ENCODE measurements around the gene CCDC57. TPM values are rescaled to one million over a fixed set of nuclear protein-coding genes. Genes with fewer than 3 reads are reported as not detected.

CCDC57 gene
- total RNA-seq, 1 donor from 2014 or later = 92.1 TPM

DNA sequence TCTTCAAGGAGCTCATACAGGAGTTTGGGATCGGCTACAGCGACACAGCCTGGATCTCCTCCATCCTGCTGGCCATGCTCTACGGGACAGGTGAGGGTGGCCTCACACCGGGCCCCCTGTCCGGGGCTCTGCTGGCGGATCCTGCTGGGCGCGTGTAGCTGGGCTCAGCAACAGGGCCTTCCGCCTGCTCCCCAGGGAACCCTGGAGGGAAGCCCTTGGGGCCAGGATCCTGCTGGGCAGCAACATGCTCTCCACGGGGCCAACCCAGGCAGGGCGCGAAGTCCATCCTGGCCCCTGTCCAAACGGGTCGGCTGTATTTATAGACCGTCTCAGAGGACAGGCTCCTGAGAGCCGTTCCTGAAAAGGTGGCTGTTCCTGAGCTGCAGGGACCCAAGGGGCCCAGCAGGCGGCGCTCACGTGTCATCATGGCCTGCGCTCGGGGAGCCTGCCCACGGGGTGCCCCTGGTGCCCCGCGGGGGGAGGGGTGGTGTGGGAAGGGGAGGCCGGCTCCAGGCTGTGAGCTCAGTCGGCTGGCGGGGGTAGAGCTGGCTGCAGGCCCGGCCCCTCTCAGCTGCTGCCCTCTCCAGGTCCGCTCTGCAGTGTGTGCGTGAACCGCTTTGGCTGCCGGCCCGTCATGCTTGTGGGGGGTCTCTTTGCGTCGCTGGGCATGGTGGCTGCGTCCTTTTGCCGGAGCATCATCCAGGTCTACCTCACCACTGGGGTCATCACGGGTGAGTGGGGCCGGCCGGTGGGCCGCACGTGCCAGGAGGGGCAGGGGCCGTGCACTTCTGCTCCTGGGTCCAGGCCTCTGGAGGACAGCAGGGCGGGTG is 23.7 kb upstream of the CCDC57 start:
- Mint-ChIP-seq H3K9me3 (no peaks in the 10 kb centered on the region), H3K4me3 (no peak overlapping the region), H3K4me1 (peaks cover 17% of the 10 kb centered on the region), H3K27ac (no peak overlapping the region), H3K36me3 (peaks cover 6% of the 10 kb centered on the region), H3K27me3 (ENCODE audit: low read depth) (no peaks in the 10 kb centered on the region)
- DNase-seq (ENCODE audit: low spot score in 2 of 2, unreplicated experiment in 2 of 2) = no peak
- TF ChIP-seq, protein P1, sequence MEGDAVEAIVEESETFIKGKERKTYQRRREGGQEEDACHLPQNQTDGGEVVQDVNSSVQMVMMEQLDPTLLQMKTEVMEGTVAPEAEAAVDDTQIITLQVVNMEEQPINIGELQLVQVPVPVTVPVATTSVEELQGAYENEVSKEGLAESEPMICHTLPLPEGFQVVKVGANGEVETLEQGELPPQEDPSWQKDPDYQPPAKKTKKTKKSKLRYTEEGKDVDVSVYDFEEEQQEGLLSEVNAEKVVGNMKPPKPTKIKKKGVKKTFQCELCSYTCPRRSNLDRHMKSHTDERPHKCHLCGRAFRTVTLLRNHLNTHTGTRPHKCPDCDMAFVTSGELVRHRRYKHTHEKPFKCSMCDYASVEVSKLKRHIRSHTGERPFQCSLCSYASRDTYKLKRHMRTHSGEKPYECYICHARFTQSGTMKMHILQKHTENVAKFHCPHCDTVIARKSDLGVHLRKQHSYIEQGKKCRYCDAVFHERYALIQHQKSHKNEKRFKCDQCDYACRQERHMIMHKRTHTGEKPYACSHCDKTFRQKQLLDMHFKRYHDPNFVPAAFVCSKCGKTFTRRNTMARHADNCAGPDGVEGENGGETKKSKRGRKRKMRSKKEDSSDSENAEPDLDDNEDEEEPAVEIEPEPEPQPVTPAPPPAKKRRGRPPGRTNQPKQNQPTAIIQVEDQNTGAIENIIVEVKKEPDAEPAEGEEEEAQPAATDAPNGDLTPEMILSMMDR (IDR thresholded peaks at IDR 0.05; ENCODE audit: unreplicated experiment) = peak; percentile 88

DNA sequence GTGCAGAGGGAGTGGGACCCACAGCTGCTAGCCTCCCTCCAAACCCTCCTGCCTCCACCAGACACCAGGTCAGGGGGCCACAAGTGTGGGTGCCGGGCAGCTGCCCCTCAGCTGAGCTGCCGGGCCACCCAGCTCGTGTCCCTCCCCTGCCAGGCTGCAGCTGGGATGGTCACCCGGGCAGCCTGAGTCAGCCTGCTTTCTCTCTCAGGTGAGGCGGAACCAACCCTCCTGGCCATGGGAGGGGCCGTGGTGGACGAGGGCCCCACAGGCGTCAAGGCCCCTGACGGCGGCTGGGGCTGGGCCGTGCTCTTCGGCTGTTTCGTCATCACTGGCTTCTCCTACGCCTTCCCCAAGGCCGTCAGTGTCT is 23.1 kb upstream of the CCDC57 start:
- Mint-ChIP-seq H3K4me3 (no peak overlapping the region), H3K27ac (no peak overlapping the region), H3K9me3 (no peaks in the 10 kb centered on the region), H3K4me1 (peaks cover 16% of the 10 kb centered on the region), H3K27me3 (ENCODE audit: low read depth) (no peaks in the 10 kb centered on the region), H3K36me3 (peaks cover 6% of the 10 kb centered on the region)
- DNase-seq (ENCODE audit: low spot score in 2 of 2, unreplicated experiment in 2 of 2) = no peak
- TF ChIP-seq, protein P1 (IDR thresholded peaks at IDR 0.05; ENCODE audit: unreplicated experiment) = no peak

DNA sequence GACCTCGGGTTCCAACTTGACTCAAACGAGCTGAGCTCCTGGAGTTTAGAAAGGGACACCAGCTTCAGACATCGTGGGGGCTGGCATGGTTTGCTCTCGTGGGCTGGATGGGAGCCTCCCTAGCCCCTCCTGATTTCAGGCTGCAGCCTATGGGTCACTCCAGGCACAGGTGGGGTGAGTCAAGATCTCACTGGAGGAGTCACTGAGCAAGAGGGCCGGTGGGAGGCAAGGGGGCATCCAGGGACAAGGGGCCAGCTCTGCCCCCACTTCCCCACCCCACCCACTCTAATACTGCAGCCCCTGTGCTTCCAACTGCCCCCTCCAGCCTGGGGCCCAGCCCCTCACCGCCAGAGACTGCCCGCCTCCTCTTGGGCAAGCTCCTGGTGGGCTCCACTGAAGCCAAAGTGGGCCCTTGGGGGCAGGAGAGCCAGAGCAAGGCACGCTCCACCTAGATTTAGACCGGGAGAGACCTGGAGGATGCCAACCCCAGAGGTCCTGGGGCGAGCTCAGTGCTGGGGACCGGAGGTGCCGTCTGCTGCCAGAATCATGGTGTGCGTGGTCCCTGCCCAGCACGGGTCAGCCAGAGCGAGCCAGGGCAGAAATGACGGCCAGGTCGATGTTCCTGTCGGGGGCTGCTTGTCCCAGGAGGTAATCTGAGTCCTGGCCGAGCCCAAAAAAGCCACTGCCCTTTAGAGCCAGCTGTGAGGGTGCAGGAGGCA is 22.6 kb upstream of the CCDC57 start:
- TF ChIP-seq, protein P1 (IDR thresholded peaks at IDR 0.05; ENCODE audit: unreplicated experiment) = no peak
- H3K27me3 Mint-ChIP-seq (ENCODE audit: low read depth) = peaks cover under 1% of the 10 kb centered on the region
- H3K9me3 Mint-ChIP-seq = no peaks in the 10 kb centered on the region
- peaks cover 15% of the 10 kb centered on the region for H3K4me1 Mint-ChIP-seq
- no peak for DNase-seq (ENCODE audit: low spot score in 2 of 2, unreplicated experiment in 2 of 2)
- peaks cover 6% of the 10 kb centered on the region for H3K36me3 Mint-ChIP-seq
- no peak overlapping the region for H3K27ac Mint-ChIP-seq
- H3K4me3 Mint-ChIP-seq = peak overlapping the region; percentile 13

DNA sequence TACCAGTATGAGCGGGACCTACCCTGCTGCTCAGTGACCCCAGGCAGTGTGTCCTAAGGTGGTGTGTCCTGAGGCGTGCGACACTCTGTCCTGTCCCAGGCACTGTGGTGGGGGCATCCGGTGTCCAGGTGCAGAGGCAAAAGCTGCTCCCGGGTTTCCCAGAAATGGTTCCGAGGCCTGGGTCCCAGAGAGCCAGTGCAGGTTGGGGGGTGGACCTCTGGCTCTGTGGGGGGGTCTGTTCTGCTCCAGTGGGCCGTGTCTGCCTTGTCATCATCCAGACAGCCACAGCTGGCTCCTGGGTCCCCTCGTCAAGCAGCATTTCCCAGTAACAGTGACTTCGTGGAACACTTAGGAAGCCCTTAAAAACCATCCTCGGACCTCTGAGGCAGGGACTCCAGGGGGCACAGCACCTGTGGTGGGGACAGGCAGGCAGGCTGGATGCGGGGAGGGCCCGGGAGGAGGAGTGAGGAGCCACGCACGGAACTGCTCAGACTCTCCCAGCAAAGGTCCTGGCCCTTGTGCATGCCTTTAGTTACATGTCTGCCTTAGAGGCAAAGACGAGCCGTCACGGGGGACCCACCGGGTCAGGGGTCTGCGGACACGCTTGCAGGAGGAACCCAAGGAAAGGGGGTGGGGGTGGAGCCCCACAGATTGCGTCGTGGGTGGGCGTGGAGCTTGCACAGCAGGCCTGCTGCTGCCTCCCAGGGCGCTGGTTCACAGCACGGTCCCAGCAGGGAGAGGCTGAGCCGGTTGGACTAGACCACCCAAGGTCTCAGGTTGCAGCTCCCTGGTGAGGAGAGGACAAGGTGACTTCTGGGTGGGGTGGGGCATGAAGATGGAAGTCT is 21.8 kb upstream of the CCDC57 start:
- no peaks in the 10 kb centered on the region for H3K9me3 Mint-ChIP-seq
- H3K27ac Mint-ChIP-seq = no peak overlapping the region

More for the DNA sequence above, 21.8 kb upstream of the CCDC57 start:
- H3K27me3 Mint-ChIP-seq (ENCODE audit: low read depth) = peaks cover 5% of the 10 kb centered on the region
- DNase-seq (ENCODE audit: low spot score in 2 of 2, unreplicated experiment in 2 of 2) = no peak
- peaks cover 6% of the 10 kb centered on the region for H3K36me3 Mint-ChIP-seq
- H3K4me1 Mint-ChIP-seq = peaks cover 19% of the 10 kb centered on the region
- H3K4me3 Mint-ChIP-seq = no peak overlapping the region
- TF ChIP-seq, protein P1 (IDR thresholded peaks at IDR 0.05; ENCODE audit: unreplicated experiment) = no peak
